ENCODE results near the gene OSBPL6. TPM values are rescaled to one million over a fixed set of nuclear protein-coding genes. Genes with fewer than 3 reads are reported as not detected.

The OSBPL6 gene
- total RNA-seq, 1 donor from 2014 or later = 7.9 TPM

DNA sequence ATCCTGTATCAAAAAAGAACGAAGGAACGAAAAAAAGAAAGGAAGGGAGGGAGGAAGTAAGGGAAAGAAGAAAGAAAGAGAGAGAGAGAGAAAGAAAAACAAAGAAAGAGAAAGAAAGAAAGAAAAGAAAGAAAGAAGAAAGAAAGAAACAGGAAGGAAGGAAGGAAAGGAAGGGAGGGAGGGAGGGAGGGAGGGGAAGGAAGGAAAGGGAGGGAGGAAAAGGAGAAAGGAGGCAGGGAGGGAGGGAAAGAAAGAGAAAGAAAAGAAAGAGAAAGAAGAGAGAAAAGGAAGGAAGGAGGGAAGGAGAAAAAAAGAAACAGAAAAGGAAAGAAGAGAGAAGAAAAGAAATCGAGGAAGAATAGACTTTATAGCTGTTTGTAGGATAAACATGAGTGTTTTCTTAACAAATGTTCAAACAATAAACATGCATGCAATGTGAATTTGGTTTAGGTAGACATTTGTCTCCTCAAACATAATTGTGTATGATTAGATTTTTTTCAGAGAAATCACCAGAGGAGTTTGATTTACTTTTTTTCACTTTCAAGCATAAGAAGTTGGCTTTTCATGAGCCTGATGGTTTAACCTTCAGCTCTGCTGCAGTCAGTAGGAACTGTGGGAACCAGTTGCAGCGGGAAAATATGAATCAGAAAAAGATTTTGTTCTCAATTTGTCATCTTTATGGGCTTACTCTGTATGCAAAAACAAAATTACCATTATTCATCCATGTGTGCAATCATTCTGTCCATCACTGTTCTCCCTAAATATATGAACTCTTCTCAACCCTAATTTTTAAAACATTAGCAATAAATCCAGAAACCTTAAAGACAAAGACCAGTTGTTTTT is 185.1 kb downstream of the OSBPL6 start:
- no peaks in the 10 kb centered on the region for H3K4me1 ChIP-seq
- H3K9me3 ChIP-seq = no peaks in the 10 kb centered on the region
- no peak for DNase-seq
- intact Hi-C loops (cut with DNase I) = no loop called here
- no peak overlapping the region for H3K4me3 ChIP-seq
- H3K27ac ChIP-seq = no peak overlapping the region
- peaks cover 6% of the 10 kb centered on the region for H3K36me3 ChIP-seq
- TF ChIP-seq, protein P1, sequence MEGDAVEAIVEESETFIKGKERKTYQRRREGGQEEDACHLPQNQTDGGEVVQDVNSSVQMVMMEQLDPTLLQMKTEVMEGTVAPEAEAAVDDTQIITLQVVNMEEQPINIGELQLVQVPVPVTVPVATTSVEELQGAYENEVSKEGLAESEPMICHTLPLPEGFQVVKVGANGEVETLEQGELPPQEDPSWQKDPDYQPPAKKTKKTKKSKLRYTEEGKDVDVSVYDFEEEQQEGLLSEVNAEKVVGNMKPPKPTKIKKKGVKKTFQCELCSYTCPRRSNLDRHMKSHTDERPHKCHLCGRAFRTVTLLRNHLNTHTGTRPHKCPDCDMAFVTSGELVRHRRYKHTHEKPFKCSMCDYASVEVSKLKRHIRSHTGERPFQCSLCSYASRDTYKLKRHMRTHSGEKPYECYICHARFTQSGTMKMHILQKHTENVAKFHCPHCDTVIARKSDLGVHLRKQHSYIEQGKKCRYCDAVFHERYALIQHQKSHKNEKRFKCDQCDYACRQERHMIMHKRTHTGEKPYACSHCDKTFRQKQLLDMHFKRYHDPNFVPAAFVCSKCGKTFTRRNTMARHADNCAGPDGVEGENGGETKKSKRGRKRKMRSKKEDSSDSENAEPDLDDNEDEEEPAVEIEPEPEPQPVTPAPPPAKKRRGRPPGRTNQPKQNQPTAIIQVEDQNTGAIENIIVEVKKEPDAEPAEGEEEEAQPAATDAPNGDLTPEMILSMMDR (IDR thresholded peaks at IDR 0.05) = no peak
- ATAC-seq = no peak
- no peaks in the 10 kb centered on the region for H3K27me3 ChIP-seq (ENCODE audit: low read depth)

DNA sequence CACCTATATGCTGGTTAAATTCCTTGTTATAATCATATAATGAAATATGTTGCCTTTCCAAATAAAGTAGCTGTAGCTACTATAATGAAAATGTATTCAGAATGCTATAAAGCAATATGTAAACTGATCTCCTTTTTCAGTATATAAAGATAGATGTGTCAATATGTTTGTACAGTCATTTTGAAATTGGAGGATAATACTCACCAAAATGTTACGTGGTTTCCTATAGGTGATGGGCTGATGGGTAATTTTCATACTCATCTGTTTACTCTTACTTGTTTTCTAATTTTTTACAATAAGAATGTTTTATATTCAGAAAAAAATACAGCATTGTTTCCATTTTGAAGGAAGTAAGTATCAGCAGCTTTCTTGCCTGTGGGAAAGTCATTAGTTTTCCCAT is 186.5 kb downstream of the OSBPL6 start:
- Histone ChIP-seq H3K4me1 (no peaks in the 10 kb centered on the region), H3K4me3 (no peak overlapping the region), H3K36me3 (peaks cover 6% of the 10 kb centered on the region), H3K27ac (no peak overlapping the region), H3K27me3 (ENCODE audit: low read depth) (no peaks in the 10 kb centered on the region), H3K9me3 (no peaks in the 10 kb centered on the region)
- intact Hi-C loops (cut with DNase I) = no loop called here
- TF ChIP-seq, protein P1 (IDR thresholded peaks at IDR 0.05) = no peak
- no peak for DNase-seq
- no peak for ATAC-seq

DNA sequence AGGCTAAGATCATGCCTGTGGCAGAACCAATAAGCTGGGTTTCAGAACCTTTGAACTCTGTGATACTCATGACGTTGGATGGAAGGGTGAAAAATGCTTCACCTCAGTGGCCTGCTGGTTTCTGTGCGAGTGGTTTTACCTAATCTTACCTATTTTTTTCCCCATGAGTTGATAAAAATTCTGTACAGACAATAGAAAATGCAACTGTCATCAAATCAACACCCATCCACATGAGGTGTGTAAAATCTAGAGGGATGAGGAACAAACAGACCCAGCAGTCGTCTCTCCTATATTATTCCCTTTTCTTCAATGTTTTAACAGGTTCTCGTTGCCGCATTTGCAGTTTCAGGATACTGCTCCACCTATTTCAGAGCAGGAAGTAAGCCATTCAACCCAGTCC is 189.4 kb downstream of the OSBPL6 start:
- H3K36me3 ChIP-seq = peaks cover 6% of the 10 kb centered on the region
- H3K4me3 ChIP-seq = no peak overlapping the region
- H3K9me3 ChIP-seq = no peaks in the 10 kb centered on the region
- no peaks in the 10 kb centered on the region for H3K4me1 ChIP-seq
- H3K27me3 ChIP-seq (ENCODE audit: low read depth) = no peaks in the 10 kb centered on the region
- TF ChIP-seq, protein P1 (IDR thresholded peaks at IDR 0.05) = no peak
- no peak overlapping the region for H3K27ac ChIP-seq
- intact Hi-C loops (cut with DNase I) = no loop called here
- DNase-seq (no peak), ATAC-seq (no peak)

DNA sequence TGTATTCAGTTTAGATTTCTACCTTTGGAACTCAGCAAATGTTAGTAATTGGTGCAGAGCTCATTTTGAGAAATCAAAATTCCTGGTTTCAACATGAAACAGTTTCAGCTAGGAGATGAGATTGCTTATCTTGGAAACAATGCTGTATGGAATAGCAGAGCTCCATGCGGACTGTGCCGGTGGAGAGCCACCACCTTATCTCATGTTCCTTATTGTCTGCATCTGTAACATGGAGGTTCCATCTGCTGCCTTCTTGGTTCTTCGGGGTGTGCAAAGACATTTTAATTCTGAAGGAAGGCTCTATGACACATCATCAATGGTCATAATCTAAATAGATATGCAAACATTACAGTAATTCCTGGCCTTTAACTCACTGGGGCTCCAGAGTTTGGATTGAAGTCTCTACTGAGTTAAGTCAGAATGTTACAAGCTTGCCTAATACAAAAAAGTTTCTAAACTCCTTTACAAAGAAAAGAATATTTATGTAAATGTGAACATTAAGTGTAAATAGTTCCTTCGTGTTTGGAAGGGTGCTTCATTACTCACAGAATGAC is 191.4 kb downstream of the OSBPL6 start:
- no peaks in the 10 kb centered on the region for H3K27me3 ChIP-seq (ENCODE audit: low read depth)
- DNase-seq (no peak), ATAC-seq (no peak)
- H3K4me1 ChIP-seq = no peaks in the 10 kb centered on the region
- intact Hi-C loops (cut with DNase I) = no loop called here
- TF ChIP-seq, protein P1 (IDR thresholded peaks at IDR 0.05) = no peak
- no peaks in the 10 kb centered on the region for H3K9me3 ChIP-seq
- H3K27ac ChIP-seq = no peak overlapping the region
- peaks cover 6% of the 10 kb centered on the region for H3K36me3 ChIP-seq
- H3K4me3 ChIP-seq = no peak overlapping the region

DNA sequence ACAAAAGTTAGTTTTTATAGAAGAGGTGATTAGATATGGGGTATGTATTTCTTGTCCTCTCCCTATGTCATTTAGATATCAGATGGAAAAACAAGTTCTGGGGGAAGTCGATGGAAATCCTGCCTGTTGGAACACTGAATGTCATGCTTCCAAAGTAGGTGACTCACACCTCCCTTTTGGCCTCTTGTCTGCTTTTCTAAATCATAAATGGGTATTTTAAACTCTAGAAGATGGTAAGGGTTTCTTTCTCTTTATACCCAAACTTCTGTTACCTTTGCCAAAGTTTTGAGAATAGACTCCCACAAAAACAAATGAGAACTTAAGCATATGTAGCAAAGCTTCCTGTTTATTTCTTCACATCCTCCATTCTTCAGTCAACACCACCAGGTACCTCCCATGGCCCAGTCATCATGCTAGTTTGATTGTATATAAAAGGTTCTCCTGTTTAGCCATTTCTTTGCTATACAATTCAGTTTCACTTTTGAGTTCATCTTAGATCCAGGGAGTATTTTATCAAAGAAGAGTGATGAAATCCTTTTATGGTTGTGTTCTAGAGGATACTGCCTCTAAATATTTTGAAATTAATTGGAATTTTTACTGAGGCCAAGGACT is 192.8 kb downstream of the OSBPL6 start:
- intact Hi-C loops (cut with DNase I) = no loop called here
- DNase-seq (no peak), ATAC-seq (no peak)
- Histone ChIP-seq H3K27me3 (ENCODE audit: low read depth) (no peaks in the 10 kb centered on the region), H3K27ac (no peak overlapping the region), H3K4me1 (no peaks in the 10 kb centered on the region), H3K36me3 (peaks cover 6% of the 10 kb centered on the region), H3K4me3 (no peak overlapping the region), H3K9me3 (no peaks in the 10 kb centered on the region)
- TF ChIP-seq, protein P1 (IDR thresholded peaks at IDR 0.05) = no peak

Data from lower lobe of right lung (tissue), 2 donors.